ENCODE data around the gene MTNR1B.

Gene MTNR1B

DNA sequence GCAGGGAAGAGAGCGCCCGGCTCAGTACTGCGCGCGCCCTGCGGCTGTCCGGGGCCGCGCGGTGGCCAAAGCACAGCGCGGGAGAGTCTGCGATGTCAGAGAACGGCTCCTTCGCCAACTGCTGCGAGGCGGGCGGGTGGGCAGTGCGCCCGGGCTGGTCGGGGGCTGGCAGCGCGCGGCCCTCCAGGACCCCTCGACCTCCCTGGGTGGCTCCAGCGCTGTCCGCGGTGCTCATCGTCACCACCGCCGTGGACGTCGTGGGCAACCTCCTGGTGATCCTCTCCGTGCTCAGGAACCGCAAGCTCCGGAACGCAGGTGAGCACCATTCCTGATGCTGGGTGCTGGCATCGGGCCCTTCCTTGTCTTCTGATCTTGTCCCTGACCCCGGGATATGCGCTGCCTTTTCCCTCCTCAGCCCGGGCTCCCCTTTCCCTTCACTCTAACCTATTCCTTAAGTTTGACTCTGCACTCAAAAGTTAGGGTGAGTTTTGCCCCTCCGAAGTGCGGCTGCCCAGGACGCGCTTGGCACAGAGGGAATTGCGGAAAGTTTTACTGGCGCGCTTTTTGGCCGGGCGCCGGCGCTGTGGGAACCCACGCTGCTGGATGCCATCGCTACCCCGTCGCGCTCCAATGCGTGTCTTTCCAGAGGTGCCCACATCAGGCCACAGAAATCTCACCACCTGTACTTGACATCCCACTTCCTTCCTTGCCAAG, at the start of gene MTNR1B:
TSS of gene MTNR1B (plus strand) at position 18 of the 714 bp plus-strand sequence. CDS start at position 93, 75 bp downstream.
- in situ Hi-C loops (cut with MboI; ENCODE audit: low sequenced_read_pairs) = loop anchor here (25.0 kb wide), 1 partner anchor 268 kb away; no protein-coding TSS in a partner anchor

DNA sequence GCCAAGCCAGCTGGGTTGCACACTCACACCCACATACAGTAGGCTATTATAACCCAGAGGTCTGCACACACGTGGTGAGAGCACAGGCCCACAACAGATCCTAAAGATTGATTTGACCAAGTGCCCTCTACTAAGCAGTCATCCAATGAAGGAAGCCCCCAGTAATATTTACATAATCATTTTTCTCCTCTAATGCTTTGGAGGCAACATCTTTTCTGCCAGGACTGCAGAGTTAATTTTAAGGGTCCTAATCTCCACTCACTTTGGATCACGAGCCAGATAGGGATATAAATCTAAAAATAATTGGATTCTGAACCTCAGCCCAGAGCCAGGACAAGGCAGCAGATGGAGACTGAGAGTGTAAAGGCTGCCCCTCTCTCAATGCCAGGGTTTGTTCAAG, 49.1 kb upstream of the MTNR1B start:
- in situ Hi-C loops (cut with MboI; ENCODE audit: low sequenced_read_pairs) = no loop called here

DNA sequence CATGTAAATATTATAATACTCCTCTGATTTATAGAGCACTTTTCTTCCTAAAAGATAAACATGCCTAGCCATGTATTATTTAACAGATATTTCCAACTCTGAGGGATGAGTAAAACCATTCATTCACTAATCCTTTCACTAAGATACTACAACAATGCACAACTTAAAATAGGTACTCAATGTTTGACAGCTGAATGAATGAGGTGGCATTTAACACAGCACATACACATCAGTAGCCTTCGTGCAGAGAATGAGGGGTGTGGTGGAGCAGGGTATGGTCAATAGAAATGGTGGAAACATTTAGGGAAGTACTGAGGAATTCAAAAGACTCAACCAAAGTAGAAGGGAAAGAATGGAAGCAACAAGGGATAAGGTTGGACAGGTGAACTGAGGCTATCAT, 46.7 kb upstream of the MTNR1B start:
- in situ Hi-C loops (cut with MboI; ENCODE audit: low sequenced_read_pairs) = no loop called here

DNA sequence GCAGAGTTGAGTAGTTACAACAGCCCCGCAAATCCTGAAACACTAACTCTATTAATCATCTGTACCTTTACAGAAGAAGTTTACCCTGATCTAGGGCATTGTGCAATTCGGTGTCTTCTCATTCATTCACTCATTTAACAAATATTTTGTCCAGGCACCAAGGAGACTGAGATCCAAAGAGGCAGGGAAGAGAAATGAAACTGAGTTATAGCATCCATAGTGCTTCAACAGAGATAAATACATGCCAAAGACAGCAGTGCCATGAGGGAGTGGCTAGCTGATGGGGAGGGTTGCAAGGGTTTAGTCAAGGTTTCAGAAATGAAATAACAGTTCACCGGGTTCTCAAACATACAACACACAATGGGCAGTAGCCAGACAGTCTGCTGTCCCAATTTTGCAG, 40.2 kb upstream of the MTNR1B start:
- in situ Hi-C loops (cut with MboI; ENCODE audit: low sequenced_read_pairs) = no loop called here

DNA sequence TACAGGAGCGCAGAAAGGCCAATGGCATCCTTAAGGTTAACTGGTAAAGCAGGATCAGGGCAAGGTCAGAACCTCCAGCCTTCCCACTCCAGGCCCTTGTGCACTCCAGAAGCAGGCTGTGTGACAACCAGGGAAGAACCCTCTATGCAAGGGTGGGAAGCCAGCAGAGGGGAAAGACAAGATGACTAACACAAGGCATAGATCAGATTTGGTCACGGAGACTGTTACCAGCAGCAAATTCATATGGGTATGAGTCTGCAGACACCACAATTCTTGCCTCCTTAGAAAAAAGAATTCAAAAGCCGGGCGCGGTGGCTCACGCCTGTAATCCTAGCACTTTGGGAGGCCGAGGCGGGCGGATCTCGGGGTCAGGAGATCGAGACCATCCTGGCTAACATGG, 39.8 kb upstream of the MTNR1B start:
- in situ Hi-C loops (cut with MboI; ENCODE audit: low sequenced_read_pairs) = no loop called here

DNA sequence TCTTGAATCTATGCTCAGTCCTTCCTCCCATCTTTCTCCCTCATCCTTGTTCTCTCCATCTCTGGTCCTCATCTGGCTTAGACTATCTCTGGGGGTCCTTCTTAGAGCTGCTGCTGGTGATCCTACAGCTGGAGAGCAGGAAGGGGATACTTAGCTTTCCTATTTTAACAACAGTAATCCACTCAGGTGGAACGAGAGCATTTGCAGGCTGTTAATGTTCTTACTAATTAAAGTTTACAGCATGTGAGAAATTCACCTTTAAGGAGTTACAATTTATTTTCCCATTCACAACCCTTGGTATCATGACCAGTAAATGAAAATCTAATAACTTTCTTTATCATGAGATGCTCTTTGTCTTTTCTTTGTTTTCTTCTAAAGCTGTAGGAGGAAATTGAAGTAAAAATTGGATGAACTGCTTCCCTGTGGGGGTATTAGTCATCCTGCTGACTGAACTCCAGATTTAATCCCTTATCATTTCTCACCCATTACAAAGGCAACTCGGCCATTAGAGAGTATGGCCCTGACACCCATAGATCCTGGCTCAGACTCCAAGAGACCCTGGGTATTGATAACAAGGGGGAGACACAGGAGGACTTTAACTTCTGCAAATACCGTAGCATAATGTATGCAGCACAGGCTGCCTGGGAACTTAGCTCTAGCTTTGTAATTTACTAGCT, 37.6 kb upstream of the MTNR1B start:
- in situ Hi-C loops (cut with MboI; ENCODE audit: low sequenced_read_pairs) = no loop called here

DNA sequence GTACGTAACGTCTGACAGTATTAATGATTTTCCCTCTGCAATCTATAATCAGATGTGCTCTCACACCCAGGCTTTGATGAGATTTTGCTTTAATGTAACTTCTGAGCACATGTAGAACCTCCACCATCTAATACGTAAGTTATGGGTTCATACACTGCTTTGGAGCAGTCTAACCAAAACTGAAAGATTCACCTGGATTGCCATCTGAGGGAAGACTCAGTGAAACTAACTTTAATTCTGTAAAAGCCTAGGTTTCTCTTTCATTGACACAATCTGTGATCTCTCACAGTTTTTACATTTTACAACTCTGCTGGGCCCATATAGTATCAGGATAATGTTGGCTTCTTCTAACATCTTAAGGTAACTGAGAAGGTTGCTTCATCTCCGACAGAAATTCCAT, 30.1 kb upstream of the MTNR1B start:
- in situ Hi-C loops (cut with MboI; ENCODE audit: low sequenced_read_pairs) = no loop called here

DNA sequence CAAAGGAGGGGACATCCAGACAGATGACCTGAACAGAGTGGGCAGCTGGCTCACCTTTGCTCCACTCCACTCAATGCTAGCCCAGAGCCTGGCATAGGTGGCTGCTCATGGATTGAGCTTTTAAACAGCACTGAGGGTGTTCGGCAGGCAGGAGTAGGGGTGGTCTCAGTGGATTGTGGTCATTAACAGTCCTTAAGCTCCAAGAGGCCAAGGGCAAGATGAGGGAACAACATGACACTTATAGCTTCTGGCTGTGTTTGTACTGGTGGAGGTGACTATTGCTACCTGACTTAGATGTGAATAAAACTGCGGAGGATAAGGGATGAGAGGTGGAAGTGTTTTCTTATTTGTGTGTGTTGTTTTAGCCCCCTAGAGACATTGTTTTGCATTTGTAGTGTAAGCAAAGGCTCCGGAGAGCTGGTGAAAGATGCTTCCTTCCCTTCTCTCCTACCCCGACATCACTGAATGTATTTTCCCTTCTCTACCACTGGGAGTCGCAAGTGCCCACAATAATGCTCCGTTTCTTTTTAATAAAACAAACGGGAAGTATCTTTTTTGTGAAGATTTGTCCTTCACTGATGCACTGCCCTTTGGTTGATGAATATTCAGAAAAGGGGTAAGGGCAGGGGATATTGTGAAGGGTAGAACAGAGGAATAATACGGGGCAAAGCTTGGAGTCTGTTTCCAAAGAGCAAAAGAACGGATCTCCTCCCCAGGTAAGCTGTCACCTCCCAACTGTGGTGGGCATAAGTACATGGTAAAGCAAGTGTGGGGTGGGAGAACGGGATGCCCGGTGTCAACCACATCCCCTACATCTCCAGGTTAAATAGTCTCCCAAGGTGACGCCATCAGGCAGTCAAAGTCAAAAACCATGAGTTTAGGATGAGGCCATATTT, 27.5 kb upstream of the MTNR1B start:
- in situ Hi-C loops (cut with MboI; ENCODE audit: low sequenced_read_pairs) = no loop called here

DNA sequence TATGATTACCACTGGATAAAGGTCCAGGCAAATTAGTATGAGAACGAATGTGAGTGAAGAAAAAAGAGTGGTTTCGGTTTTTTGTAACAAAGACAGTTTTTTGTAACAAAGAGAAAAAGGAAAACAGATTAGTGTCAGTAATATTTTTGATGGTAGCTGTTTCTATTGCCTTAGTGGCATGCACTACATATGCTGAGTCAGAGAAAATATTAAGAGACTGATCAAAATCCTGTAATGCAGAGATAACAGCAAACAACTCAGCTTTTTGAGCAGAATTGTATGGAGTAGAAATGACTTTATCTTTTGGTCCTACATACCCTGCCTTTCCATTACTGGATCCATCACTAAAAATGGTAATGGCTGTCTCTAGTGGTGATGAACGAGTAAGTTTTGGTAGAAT, 22.7 kb upstream of the MTNR1B start:
- in situ Hi-C loops (cut with MboI; ENCODE audit: low sequenced_read_pairs) = no loop called here

DNA sequence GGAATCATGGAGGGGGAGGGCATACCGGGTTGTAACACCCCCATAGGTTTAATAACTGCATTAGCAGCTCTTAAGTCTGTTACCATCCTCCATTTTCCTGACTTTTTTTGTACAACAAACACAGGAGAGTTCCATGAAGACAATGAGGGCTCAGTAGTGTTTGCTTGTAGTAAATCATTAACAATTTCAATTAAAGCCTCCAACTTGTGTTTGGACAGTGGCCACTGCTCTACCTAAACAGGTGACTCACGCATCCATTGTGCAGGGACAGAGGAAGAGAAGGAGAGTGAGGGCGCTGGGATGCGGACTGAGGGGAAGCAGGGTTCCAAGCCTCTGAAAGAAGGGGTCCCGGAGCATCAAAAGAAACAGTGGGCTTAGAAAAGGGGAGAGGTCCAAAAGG, 21.3 kb upstream of the MTNR1B start:
- in situ Hi-C loops (cut with MboI; ENCODE audit: low sequenced_read_pairs) = no loop called here

DNA sequence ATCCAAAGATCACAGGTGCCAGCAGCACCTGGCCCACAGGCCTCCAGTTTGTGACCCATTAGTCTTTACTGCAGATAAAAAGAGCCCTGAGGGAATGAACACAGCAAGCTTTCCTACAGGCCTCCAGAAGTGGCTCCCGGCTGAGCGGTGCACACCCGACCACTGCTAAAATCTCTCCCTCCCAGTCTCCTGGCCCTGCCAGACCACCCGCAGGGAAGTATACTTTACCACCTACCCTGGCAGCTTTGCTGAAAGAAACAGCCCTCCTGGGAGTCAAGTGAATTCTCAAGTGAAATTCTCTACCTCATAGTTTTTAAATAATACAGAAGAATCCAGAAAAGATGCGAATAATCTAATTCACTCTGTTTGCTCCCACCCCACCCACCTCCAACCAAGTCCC, 15.4 kb upstream of the MTNR1B start:
- in situ Hi-C loops (cut with MboI; ENCODE audit: low sequenced_read_pairs) = loop anchor here (25.0 kb wide), 1 partner anchor 283 kb away; no protein-coding TSS in a partner anchor

DNA sequence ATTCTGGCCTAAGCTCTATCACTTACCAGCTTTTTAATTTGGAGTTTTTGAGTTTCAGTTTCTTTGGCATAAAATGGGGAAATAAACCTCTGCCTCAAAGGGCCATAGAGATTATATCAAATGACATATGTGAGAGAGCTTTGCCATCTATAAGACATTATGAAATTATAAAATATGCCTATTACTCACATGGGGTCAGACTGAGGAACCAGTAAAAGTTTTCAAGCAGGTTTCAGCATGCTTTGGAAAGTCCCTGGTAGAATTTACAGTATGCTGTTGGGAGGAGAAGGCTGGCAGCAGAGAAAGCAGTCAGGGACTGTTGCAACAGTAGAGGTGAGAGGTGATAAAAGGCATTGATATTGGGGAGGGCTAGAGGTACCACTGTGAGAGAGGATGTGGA, 13.6 kb upstream of the MTNR1B start:
- in situ Hi-C loops (cut with MboI; ENCODE audit: low sequenced_read_pairs) = loop anchor here (25.0 kb wide), 1 partner anchor 281 kb away; no protein-coding TSS in a partner anchor

DNA sequence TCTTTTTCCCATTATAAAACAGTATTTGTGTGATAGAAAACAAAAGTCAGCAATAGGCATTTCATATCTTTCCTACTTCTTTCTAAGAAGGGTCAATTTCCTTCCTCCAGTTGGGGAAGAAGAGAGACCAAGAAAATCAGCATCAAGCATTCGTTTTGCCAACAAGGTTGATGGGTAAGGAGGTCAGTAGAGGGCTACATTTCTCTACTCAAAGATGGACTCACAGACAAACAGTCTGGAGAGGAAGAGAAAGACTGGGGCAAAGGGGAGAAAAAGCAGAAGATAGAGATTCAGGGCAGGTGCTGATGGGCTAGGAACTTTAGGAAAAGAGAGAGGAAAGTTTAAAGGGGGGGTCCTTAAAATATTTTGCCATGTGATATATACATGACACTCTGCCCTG, 8.6 kb upstream of the MTNR1B start:
- in situ Hi-C loops (cut with MboI; ENCODE audit: low sequenced_read_pairs) = loop anchor here (25.0 kb wide), 1 partner anchor 276 kb away; no protein-coding TSS in a partner anchor

DNA sequence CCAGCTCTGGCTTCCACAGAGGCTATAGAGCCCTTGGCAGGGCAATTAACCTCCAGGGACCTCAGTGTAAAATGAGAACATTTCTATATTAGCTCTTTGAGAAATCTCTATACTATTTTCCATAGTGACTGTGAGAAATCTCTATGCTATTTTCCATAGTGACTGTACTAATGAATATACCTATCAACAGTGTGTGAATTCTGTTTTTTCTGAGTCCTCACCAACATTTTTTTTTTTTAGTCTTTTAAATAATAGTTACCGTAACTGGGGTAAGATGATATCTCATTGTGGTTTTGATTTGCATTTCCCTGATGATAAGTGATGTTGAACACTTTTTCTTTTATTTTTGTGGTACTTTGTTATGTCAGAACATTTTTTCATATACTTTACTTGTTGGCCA, 7.0 kb upstream of the MTNR1B start:
- in situ Hi-C loops (cut with MboI; ENCODE audit: low sequenced_read_pairs) = loop anchor here (25.0 kb wide), 1 partner anchor 275 kb away; no protein-coding TSS in a partner anchor

DNA sequence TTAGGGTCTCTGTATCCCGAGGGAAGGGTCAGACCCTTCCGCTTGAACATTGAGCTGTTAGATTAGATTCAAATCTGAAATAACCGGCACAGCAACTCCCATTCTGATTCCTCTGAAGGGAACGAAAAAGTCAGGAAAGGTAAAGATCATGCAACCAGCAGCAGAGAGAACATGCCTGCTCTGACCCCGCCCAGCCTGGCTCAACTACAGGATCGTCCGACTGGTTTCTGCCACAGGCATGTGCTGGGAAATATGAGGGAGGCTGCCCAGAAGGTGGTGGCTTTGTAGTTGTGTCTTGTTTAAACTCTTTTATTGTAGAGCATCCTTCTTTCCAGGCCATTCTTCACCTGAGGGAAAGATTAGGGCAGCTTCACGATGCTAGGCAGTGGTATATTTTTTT, 5.0 kb upstream of the MTNR1B start:
- in situ Hi-C loops (cut with MboI; ENCODE audit: low sequenced_read_pairs) = loop anchor here (25.0 kb wide), 1 partner anchor 273 kb away; no protein-coding TSS in a partner anchor

DNA sequence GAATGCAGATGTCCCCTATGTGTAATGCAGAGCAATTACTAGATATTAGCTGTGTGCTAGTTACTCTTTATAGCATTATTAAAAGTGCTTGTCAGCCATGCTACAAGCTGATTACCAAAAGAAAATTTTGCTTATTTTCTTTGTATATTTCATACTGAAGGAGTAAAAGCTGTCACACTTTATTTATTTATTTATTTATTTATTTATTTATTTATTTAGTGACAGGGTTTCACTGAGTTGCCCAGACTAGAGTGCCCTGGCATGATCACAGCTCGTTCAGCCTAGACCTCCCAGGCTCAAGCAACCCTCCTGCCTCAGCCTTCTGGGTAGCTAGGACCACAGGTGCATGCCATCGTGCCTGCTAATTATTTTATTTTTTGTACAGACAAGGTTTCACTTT, 4.3 kb upstream of the MTNR1B start:
- in situ Hi-C loops (cut with MboI; ENCODE audit: low sequenced_read_pairs) = loop anchor here (25.0 kb wide), 1 partner anchor 272 kb away; no protein-coding TSS in a partner anchor

DNA sequence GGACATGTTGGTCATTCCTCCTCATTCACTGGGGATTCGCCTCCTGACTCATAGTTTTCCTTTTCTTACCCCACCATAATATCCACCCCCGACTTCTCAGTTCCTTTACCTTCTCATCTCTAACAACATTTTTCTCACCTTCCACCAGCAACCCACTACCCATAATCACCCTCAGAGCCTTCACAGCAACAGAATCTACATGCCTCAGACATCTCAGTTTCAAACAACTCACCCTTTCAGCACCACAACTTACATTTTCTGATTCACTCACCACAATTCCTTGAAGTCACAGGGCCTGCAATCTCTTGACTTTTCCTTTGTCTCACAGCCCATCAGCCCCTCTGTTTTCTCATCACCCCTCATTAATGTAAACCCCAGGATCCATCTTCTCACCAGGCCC, 2.3 kb upstream of the MTNR1B start:
- in situ Hi-C loops (cut with MboI; ENCODE audit: low sequenced_read_pairs) = loop anchor here (25.0 kb wide), 1 partner anchor 270 kb away; no protein-coding TSS in a partner anchor

DNA sequence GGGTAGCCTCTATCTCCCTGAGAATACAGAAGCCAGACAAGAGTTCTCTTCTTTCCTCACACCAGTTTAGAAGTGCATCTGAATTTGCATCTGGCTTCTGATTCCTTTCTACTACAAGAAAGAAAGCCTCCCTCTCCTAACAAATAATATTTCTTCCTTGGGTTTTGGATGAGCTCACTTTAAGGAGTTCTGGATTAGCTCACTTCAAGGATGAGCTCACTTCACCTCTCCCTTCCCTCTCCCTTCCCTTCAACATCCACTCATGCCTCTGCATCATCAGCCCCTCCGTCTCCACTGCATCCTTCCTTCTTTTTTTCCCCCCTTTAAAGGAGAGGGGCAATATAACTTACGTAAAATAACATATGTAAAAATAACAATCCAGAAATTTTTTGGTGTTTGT, 1.6 kb upstream of the MTNR1B start:
- in situ Hi-C loops (cut with MboI; ENCODE audit: low sequenced_read_pairs) = loop anchor here (25.0 kb wide), 1 partner anchor 269 kb away; no protein-coding TSS in a partner anchor

DNA sequence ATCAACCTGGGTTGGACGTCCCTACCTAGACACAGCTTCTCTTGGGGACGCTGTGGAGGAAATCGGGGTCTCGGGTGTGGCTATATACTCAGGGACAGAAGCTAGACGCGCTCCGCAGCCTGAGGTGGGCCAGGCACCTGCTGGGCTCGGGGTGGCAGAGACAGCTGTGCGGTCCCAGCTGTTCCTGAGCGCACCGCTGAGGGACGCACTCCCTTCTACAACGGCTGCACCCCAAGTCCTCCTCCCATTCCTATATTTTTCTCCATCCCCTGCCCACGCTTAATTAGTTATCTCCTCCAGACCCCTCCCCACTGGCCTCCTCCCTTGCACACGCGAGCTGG, 188 bp upstream of the MTNR1B start:
- in situ Hi-C loops (cut with MboI; ENCODE audit: low sequenced_read_pairs) = loop anchor here (25.0 kb wide), 1 partner anchor 268 kb away; no protein-coding TSS in a partner anchor

DNA sequence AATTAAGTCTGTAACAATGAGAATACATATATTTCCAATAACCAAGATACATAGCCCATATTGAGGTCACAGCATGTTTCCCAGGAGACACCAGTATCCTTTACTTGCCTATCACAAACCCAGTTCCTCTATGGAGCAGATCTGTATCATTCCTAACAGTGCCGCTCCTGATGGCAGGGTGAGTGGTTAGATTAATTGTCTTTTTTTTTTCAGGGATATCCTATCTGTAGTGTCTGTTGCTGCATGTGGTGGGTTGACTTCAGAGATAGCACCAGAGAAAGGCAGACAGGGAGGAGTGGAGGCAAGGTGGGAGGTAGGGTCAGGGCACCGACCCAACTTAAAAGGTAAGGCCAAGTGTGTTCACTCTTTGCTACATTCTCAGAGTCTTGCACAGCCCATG, 2.8 kb downstream of the MTNR1B start:
- in situ Hi-C loops (cut with MboI; ENCODE audit: low sequenced_read_pairs) = loop anchor here (25.0 kb wide), 1 partner anchor 265 kb away; no protein-coding TSS in a partner anchor

DNA sequence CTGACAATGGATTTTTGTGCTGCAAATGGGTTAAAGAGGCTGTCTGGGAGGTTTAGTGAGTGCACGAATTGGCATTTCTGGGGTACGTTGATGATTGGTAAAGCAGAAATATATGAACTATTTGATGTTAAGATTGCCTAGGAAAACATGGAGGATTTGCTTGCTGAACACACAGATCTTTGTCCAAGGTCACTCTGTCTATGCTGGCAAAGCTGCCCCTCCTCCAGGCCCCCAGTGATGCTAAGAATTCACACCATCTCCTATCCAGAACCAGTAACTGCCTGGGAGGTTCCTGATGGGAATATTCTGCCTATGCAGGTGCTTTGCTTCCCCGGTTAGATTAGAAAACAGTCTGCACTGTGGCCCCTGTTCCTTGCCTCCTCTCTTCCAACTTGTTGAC, 5.8 kb downstream of the MTNR1B start:
- in situ Hi-C loops (cut with MboI; ENCODE audit: low sequenced_read_pairs) = loop anchor here (25.0 kb wide), 1 partner anchor 88 kb away; no protein-coding TSS in a partner anchor

Data from HL-60/S4 treated with phorbol 12-myristate 13-acetate at 8.2 ng/mL for 4 days and 3 days (cell line).